NCI-H526 treated with DMSO at 0.1 percent for 48 hours (cell line): ENCODE measurements around the gene CDH5.
"Not testable (repeated sequence)": the region's sequence is repeated elsewhere in the genome, so short reads cannot be mapped to it uniquely, and the experiment has no call there.

ENCODE experiments used
- DNase-seq: peaks from one replicate; lab custom pipeline; 2025; lab: John Stamatoyannopoulos, UW

The CDH5 gene

DNA sequence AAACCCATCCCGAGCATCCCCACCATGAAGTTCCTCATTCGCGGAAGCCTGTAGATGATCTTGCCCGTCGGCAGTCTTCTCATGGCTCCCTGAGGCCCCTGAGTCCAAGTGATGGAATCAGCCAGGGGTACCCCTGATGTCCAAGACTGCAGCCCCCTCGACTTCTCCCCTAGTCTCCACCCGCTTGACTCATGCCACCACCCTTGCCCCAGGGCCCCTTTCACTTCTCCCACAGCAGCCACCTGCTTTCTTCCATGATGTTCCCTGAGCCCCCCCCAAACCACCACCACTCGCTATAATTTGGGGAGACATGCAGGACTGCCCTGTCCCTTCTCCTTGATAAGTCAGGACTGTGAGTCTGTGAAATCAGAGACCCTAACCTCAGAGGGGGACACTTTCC lies 72.0 kb downstream of the CDH5 start:
- no peak for DNase-seq

- no peak for DNase-seq
Observed at GRCh38 chr16:66439051-66439730, 72.7 kb downstream of the CDH5 start.

GRCh38 chr16:66440271-66440802 lies 73.8 kb downstream of the CDH5 start:
- no peak for DNase-seq

DNA sequence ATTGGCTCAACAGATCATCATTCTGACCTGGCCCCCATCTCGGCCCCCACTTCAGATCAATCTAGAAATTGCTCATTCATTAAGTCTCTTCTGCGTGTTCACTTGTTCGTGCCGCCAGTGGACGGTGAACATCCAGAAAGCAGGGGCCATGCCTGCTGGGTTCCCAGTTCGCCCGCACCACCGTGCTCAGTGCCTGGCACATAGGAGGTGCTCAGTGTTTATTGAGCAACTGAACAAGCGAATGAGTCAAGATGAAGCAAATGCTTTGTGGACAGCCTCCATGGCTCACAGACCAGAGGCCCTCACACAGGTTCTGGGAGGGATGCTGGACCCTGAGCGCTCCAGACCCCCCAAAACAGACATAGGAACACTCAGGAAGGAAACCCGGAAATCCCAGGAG lies 74.5 kb downstream of the CDH5 start:
- no peak for DNase-seq

GRCh38 chr16:66441586-66442375 lies 75.3 kb downstream of the CDH5 start:
- no peak for DNase-seq

GRCh38 chr16:66442502-66443268 lies 76.2 kb downstream of the CDH5 start:
- DNase-seq, result no peak

- DNase-seq, result no peak
Observed at GRCh38 chr16:66443269-66443652, 76.8 kb downstream of the CDH5 start.

DNA sequence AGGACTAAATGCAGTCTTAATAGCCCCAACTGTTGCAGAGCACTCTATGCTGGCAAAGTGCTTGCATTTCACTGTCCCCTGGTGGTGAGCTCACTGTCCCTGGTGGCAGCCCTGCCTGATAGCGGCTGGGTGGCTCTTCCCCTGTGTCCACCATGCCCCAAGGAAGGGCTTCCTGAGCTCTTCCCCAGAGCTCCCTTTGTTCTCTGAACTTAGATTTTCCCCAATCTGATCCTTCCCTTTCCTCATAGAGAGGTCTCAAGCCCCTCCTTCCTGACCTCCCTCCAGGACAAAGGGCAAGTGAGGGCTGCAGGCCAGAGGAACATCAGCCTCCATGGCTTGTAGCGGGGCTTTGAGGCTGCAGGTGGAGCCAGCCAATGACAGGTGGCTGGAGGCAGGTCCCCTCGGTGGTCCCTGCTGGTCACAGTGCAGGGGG lies 77.6 kb downstream of the CDH5 start:
- no peak for DNase-seq

- no peak for DNase-seq
Observed at GRCh38 chr16:66446737-66447136, 80.2 kb downstream of the CDH5 start.

GRCh38 chr16:66447491-66447890 lies 81.0 kb downstream of the CDH5 start:
- no peak for DNase-seq

DNA sequence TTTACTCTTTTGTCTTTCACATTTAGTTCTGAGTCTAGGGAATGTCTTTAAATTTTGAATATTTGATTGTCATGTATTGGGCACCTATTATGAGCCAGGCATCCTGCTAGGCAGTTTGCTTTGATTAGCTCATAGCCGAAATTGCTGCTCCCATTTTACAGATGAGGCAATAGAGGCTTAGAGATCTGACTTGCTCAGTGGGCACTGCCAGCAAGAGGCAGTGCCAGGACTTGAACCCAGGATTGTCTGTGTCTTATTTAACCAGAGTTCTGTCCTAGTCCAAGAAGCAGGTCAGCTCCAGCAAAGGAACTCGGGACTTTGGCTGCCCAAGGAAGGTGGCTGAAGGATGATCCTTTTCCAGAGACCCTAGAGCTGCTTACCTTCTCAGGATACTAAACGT lies 85.1 kb downstream of the CDH5 start:
- no peak for DNase-seq

GRCh38 chr16:66453230-66453629 lies 86.7 kb downstream of the CDH5 start:
- not testable (repeated sequence) for DNase-seq
